ENCODE measurements around the gene FAU.

DNA sequence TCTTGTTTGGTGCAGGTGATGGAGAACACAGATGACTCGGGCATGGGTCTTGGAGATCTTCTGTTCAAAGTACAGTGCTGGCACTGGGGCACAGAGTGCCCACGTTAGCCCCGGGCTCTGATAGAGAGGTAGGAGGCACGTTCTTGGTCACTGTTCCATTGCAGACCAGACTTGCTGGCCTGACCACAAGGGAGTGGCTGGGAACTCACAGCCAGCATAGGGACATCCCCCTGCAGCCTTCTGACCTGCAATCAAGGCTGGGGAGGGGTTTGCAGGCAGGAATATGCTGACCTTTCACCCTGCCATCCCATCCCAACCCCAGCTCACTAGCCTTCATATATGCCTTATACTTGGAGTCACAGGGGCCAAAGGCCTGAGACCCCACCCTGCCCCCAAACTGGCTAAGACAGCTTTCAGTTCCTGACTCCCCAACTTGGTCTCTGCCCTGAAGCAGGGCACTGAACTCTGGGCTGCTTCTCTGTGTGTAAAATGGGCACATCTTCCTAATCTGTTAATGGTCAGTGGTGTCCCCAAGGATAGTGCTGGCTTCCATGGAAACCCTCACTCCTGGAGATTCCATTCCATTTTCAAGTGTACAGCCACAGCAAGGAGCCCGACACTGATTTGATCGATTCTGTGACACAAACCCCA, 4.8 kb upstream of the FAU start:
- TF ChIP-seq, protein P1, sequence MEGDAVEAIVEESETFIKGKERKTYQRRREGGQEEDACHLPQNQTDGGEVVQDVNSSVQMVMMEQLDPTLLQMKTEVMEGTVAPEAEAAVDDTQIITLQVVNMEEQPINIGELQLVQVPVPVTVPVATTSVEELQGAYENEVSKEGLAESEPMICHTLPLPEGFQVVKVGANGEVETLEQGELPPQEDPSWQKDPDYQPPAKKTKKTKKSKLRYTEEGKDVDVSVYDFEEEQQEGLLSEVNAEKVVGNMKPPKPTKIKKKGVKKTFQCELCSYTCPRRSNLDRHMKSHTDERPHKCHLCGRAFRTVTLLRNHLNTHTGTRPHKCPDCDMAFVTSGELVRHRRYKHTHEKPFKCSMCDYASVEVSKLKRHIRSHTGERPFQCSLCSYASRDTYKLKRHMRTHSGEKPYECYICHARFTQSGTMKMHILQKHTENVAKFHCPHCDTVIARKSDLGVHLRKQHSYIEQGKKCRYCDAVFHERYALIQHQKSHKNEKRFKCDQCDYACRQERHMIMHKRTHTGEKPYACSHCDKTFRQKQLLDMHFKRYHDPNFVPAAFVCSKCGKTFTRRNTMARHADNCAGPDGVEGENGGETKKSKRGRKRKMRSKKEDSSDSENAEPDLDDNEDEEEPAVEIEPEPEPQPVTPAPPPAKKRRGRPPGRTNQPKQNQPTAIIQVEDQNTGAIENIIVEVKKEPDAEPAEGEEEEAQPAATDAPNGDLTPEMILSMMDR (IDR thresholded peaks at IDR 0.05 in 4 of 5, conservative IDR thresholded peaks at IDR 0.05 in 1 of 5): no peak
- no peak for TF ChIP-seq POLR2A (IDR thresholded peaks at IDR 0.05)
